HG03571 (cell line): Measurements from ENCODE around the gene FHIT.

Source experiments
- ATAC-seq: cut with Tn5 transposase; IDR thresholded peaks from one replicate; pipeline ENCODE4 v1.9.1; 2021; ENCODE audit not compliant: unreplicated experiment

Gene FHIT

DNA sequence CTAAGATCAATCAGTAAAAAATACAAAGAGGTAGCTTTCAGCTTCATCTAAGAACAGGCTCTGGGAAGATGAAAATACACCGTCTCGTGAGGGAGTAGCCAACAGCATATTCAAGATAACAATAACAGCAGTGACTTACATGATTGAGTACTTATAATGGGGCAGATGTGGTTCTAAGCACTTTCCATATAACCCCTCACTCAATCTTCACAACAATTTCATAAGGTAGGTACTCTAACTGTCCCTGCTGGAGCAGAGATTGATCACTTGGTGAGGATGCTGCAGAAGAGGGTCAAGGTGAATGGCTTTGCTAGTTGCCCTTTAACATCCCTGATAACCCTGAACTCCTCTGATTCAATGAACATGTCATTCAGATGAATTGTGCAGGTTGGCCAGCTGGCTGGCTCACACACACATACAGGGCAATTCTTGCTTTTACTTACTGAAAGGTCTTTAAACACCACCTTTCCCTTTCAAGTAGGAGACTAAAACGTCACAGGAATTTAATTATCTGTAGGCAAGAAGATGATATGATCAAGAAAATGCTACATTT, 1217.3 kb downstream of the FHIT start:
- ATAC-seq = no peak

DNA sequence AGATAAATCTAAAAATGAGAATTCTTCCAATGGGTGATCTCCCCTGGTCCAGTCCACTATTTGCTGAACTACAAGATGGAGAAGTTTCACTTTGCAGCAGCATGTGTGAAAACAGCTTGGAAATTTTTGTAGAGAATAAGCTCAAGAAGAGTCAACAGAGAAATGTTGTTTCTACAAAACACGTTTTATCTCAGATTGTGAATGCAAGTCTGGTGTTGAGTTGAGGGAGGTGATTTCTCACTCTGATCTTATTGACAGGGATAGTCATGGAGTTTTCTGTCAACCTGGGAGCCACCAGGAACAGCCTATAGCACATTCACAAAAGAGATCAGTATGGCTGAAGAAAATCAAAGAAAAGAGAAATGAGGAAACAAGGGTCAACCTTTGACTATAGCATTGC, 1220.3 kb downstream of the FHIT start:
- no peak for ATAC-seq

DNA sequence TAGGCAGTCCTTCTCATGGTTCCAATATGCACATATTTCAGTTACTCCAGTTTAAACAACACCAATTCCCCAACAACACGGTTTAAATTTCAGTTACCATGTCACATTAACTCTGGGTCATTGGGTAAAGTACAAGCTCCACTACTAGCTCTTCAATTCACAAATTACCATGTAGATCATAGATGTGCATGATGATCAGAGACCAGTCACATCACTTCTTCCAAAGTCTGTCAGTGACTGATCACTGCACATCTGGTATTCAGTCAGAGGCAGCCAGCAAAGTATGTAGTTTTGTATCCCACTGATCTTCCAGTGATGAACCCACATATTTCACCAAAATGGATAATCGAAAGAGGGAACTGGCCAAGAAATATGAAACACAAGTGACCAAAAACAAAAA, 1223.0 kb downstream of the FHIT start:
- no peak for ATAC-seq

DNA sequence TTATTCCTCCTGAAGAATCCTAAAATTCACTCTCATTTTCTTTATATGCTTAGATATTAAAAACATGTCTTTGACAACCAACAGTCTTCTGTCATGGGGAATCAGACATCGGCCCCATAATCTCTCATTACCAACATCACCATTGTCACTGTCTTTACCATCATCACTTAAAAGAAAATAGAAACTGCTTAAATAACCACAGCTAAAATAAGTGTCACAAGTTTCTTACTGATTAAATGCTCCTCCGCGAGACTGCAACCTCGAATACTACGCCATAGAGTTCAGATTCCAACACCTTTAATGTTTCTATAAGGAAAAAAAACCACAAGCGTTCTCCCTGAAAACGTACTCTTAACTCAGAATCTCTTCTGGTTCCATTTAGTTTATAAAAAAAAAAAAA, 1223.9 kb downstream of the FHIT start:
- ATAC-seq = no peak

DNA sequence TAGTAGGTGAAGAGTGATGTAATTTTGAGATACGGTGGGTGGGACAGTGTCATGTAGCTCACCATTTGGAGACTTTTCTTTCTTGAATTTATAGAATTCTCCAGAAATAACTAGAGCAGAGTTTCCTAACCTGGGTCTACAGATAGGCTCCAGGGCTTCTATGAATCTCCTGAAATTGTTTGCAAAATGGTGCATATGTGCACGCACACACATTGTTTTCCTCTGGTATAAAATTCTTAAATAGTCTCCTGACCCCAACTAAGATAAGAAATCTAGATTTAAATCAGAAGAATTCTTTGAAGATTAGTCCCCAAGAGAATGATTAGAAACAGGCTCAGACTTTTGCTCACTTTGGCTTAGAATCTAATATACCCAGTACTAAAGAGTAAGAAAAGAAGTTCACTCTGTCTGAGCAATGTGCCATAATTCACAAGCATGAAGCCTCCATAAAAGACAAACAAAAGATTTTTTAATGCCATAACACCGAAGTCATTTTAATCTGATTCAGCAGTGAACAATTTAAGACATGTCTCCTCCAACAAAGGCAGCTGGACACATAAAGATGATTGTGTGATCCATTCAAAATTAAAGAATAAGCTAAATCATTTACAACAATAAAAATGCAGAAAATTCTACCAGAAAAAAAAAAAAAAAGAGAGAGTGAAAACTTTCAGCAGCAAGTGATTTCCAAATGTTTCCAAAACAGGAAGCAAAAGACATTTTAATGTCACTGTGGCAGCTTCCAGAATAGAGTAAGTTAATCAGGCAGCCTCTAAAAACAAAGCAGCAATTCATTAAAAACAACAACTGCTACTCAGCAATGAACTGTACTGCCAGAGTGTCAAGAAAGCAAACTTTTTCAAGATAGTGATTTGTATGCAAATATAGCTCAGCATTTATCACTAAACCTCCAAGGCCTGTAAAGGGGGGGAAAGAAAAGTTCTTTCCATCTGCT, 1225.9 kb downstream of the FHIT start:
- no peak for ATAC-seq

DNA sequence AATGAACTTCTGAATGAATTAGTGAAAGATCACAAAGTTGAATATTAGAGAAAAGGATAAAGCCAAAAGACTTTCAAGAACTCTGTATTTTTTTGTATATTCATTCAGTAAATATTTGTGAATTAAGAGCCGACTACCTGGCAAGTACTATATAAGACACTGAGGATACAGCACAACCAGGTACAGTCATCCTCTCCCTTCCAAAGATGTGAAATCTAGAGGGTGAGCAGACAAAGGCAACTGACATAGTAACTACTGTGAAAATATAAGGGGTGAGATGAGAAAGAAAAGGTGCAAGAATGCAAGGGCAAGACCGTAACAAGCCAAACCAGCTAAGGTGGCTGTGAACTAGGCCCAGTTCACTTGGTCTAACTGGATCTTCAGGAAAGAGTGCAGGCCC, 1226.9 kb downstream of the FHIT start:
- no peak for ATAC-seq

DNA sequence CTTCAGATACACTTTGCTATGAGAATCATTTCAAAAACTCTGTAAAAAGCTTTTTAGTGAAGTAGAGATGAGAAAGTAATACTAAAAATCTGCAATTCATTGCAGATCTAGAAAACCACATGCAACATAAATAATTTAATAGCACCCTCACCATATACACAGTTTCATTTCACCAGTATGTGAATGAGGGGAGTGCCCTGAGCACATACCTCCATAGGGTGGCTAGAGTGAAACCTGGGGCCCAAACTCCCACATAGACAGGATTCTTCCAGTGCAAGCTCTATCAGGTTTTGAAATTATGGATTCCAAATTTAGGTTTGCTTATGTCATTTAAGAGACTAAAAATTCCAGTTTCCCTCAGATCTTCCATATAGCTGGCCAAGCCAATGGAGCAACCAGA, 1228.1 kb downstream of the FHIT start:
- ATAC-seq = no peak

DNA sequence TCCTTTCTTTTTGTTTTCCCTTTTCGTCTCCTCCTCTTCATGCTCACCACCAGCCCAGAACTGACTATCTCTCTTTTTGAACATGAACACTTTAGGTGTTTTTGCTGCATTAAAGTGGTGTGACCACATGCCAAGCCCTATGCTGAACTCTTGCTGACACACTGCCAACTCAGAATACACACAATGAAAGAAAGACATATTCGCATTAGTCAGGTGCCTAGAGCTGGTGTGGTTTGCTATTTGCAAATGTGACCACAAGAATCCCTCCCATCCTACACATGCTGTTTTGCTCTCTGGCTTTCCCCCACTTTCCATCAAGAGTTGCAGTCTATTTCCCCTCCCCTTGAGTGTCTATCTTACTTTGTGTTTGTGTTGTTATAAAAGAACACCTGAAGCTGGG, 1233.6 kb downstream of the FHIT start:
- no peak for ATAC-seq

DNA sequence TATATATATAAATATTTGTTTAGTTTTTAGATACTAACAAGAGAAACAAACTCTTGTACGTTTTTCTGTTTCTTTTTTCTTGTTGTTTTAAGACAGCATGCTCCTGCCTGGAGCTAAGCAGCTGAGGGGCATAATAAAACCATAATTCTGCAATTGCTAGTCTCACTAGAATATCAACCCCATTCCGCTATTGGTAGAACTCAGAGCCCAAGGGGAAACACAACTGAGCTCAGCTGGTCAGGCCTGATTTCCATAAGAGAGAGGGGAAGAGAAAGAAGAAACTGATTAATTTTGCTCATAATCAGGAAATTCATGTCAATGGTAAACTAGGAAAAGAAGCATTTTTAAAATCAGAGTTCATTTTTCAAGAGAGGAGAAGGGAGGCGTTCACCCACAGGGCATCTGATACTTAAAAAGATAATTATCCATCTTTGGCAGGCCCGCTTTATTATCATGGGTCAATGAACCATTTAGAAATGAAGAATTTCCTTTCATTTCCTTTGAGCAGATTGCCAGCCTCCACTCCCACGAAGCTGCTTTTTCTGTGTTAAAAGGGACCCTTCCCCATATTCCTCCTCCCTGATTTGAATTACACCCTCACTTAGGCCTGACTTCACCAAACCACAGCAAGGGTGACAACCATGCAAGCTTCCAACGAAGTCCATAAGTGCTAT, 1236.1 kb downstream of the FHIT start:
- ATAC-seq = no peak

DNA sequence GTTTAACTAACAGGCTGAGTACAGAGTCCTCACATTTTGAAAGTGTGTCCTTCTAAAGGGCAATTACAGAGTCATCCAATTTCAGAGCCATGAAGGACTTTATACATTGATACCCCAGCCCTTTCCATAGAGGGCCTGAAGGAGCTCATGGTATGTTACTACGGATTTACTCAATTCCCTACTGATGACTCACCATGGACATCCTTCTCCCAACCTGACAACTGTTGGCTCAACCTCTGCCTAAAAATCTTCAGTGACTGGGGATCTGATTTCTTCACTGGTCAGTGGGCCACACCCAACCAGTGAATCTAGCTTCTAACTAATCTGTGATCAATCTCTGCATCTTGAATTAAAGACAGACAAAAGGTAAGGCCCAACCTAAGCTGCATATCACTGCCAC, 1238.0 kb downstream of the FHIT start:
- no peak for ATAC-seq

DNA sequence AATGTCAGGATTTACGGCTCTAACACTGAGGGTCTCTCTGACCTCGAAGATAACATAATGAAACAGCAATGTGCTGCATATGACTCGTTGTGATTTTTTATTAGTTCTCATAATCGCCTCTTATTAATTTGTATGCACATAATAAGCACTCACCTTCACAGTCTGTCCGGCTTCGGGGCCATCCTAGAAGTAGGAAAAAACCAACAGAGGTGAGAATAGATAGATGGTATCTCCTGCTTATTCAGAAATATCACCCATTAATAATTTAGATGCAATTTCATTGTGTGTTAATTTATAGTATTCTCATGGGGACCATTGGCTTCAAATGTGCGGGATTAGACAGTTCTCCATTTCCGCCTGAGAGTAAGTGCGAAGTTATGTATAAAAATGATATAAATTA, 1240.0 kb downstream of the FHIT start:
- ATAC-seq = no peak

DNA sequence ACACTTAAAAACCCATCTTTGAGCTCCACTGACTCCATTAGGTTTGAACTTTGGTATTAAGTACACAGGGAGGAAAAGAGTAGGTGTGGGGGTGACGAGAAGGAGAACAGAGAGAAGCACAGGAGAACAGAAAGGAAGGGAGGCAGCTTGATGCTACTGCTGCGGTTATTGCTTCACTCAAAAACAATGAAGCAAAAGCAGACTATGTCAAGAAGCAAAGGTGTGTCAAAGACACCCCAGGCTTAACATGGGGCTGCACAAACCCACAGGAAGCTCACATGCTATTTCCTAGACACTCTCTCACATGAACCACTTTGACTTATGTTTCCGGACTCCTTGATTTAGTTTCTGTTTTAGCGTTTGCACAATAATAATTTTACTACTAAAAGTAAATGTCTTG, 1240.5 kb downstream of the FHIT start:
- ATAC-seq = peak; percentile 55

DNA sequence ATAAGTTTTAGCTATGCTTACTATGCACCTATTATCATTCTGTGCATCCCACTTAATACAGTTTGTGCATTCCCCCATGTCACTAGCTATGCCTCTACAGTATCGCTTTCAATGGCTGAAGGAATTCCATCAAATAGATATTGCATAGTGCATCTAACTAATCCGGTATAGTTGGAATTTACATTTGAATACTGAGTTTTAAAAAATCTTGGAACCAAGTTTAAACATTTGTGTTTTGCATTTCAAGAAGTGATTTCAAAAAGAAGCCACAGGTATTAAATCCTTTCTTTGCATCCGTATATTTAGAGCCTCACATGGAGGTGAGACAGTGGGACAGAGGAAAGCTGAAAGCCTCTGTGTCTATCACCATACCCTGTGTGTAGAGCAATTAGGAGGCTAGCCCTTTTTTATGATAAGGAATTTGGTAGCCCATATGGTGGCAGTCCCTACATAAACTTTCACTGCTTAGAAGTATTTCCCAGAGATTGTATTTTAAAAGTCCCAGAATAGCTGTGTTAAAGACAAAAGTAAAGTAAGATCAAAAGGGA, 1241.2 kb downstream of the FHIT start:
- ATAC-seq = no peak

DNA sequence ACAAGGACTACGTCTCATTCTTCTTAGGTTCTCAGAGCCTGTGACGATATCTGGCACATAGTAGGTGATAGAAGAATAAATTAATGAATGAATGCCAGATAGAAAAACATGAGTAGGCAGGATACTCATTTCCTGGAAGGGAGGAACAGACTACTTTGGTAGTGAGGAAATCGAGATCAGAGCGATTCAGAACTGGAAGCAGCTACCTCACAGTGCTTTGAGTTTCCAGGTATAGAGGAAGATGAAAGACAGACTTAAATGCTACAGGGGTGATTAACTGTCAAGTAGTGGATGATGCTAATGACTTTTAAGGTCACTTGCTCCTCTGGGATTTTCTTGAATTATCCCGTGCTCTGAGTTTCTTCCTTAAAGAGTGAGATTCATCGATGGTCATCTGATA, 1249.9 kb downstream of the FHIT start:
- ATAC-seq = no peak

DNA sequence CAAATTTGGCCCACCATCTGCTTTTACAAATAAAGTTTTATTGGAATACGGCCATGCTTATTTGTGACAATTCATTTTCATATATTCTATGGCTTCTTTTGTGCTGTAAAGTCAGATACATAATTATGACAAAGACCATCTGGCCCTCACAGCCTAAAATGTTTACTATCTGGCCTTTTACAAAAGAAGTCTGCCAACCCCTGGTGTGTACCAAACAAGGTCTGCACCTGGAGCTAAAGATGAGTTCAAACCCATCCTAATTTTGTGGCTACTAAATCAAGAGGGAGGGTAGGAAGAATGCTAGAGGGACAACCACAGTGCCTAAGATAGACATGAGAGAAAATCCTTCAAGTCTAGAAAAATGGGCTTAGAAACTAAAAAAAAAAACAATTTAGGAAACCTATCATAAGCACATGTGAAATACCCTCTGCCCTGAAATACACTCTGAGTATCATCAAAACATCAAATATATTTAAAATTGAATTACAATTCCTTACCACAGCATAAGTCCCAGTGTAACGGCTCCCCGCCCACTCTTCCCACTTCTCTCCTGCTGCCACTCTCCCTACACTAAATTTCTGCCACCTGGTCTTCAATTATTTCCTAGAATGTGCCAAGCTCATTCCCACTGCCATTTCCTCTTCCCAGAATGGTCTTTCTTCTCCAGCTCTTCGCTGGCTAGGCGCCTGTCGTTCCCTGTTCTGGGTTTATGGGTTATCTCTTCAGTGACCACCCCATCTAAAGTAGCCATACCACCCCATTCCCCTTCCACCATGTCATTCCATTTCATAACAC, 1250.7 kb downstream of the FHIT start:
- ATAC-seq = no peak

DNA sequence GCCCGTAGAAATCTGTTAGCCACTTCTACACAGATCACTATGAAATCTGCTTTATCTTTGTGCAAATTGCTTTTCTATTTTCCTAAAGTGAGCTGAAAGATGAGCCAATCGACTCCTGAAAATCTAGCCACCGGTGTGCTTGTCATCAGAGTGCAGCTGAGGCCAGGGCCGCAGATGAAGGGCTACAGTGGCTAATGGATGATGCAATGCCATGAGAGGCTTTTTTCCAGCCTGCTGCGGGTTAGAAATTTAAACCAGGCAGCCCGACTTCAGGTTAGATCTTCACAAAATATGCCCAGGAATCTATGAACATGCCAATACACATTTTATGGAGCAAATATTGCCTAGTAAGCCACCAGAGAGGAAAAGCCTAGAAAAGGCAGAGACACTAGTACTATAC, 1253.2 kb downstream of the FHIT start:
- no peak for ATAC-seq

DNA sequence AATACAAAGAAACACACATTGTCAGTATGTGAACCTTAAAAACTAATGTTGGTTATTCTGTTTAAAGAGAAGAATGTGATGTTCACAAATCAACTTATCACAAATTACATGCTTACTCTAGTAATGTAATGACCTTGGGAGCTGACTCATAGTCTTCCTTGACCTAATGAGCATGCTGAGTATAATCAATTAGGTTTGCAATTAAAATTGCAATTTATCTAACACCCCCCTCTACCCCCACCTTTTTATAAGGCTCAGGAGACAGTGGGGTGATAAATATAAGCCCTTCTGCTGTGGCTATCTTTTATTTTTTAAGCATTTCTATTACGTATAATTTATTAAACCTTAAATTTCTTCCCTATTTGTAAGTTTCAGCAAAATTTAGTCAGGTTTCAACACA, 1253.7 kb downstream of the FHIT start:
- ATAC-seq = no peak

DNA sequence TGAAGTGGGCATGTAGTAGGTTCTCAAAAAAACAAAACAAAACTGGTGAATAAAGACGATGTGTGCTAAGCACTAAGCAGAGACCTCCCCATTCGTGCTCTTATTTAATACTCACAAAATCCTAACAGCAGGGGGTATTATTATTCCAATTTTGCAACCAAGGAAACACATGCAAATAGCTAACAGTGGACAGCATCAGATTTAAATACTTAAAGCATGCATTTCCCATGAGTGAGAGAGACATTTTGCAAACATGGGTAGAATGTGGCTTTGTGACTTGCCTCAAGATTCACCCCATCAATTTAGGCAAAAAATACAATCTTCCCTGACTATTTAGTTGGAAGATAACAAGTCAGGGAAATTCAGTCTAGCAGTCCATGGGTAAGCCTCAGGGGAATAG, 1255.2 kb downstream of the FHIT start:
- ATAC-seq = no peak

DNA sequence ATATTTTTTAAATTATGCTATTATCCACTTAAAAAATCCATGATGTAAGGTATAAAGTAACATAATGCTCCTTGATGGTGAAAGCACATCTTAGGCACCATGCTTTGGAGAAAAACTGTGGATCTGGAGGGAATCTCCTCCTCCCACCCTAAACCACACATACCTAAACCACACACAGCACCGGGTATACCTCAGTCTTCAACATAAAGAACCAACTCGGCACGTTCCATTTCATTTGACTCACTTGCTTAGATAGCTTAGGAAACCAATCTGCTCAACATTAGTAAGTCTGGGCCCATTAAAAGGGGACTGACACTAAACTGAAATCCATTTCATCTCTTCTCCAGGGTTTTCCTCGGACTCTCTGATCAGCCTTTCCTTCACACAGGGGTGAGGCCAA, 1255.7 kb downstream of the FHIT start:
- ATAC-seq = no peak

DNA sequence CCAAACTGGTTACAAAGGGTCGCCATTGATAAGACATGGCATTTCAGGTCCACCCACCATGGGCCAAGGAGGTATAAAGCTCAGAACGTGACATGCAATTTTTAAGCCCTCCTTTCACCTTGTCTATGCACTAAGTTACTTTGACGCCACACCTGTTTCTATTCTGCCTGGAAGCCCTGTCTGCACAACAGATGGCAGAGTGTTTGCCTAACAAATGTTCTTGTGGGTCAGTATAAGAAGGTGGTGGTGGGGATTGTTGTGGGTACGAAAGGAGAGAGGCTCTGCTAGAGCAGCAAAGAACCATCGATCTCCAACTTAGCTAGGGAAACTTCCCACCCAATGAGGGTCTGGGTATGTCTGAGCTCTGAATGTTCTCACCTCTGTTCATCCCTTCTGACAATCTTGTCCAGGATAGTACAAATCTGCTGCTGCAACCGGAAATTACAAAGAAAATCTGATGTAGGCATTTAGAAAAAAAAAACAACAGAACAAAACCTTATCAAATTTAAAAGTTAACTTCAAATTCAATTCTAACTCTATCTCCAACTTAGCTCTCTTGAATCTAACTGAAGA, 1256.4 kb downstream of the FHIT start:
- ATAC-seq = no peak

DNA sequence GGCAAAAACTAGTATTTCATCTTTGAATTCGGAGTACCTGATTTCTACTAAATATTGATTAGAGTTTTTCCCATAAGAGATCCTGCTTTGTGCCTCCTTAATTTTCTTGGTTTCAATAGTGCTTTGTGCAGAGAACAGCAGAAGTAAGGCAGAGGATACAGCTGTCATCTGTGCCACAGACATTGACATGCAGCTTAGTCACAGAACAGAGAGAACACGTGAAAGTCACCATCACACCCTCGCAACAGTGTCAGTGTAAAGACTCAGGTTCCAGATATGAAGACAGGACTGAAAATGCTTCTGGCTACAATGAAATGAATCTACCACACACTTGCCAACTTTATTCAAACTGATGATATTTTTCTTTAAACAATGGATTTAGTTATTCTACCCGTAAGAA, 1258.7 kb downstream of the FHIT start:
- no peak for ATAC-seq
